ENCODE measurements around the gene IQGAP2. TPM values are rescaled to one million over a fixed set of nuclear protein-coding genes. Genes with fewer than 3 reads are reported as not detected.

IQGAP2 gene
- total RNA-seq, 1 experiment from 2014 or later = 0.59 TPM

- DNase-seq (ENCODE audit: low read depth, low spot score) = no peak
- no peaks in the 10 kb centered on the region for H3K36me3 ChIP-seq (ENCODE audit: control insufficient read depth, insufficient read depth, low read length)
- H3K4me3 ChIP-seq (ENCODE audit: low read depth in 2 of 2, low read length in 2 of 2) = no peak overlapping the region
- no peaks in the 10 kb centered on the region for H3K4me1 ChIP-seq (ENCODE audit: control insufficient read depth, insufficient read depth, low read length)
- BruUV-seq (replicated peaks) = no TSS peak
- H3K27ac ChIP-seq (ENCODE audit: low read length) = no peak overlapping the region
- in situ Hi-C loops (cut with HindIII; ENCODE audit: low pct_unique_long_range_greater_than_20kb, low sequenced_read_pairs) (no loop called here), intact Hi-C loops (cut with micrococcal nuclease; ENCODE audit: unreplicated experiment) (no loop called here)
- no peaks in the 10 kb centered on the region for H3K9me3 ChIP-seq (ENCODE audit: control insufficient read depth, insufficient read depth, low read depth, low read length)
- no peak for ATAC-seq
- POLR2A ChIA-PET = no interaction called here
- CTCF ChIA-PET = no interaction called here
- no peak for TF ChIP-seq SIN3A (IDR thresholded peaks at IDR 0.05; ENCODE audit: borderline replicate concordance, insufficient read depth, low read depth, low read length)
- TF ChIP-seq, protein P1, sequence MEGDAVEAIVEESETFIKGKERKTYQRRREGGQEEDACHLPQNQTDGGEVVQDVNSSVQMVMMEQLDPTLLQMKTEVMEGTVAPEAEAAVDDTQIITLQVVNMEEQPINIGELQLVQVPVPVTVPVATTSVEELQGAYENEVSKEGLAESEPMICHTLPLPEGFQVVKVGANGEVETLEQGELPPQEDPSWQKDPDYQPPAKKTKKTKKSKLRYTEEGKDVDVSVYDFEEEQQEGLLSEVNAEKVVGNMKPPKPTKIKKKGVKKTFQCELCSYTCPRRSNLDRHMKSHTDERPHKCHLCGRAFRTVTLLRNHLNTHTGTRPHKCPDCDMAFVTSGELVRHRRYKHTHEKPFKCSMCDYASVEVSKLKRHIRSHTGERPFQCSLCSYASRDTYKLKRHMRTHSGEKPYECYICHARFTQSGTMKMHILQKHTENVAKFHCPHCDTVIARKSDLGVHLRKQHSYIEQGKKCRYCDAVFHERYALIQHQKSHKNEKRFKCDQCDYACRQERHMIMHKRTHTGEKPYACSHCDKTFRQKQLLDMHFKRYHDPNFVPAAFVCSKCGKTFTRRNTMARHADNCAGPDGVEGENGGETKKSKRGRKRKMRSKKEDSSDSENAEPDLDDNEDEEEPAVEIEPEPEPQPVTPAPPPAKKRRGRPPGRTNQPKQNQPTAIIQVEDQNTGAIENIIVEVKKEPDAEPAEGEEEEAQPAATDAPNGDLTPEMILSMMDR (IDR thresholded peaks at IDR 0.05) = no peak
- TF ChIP-seq, protein P2, sequence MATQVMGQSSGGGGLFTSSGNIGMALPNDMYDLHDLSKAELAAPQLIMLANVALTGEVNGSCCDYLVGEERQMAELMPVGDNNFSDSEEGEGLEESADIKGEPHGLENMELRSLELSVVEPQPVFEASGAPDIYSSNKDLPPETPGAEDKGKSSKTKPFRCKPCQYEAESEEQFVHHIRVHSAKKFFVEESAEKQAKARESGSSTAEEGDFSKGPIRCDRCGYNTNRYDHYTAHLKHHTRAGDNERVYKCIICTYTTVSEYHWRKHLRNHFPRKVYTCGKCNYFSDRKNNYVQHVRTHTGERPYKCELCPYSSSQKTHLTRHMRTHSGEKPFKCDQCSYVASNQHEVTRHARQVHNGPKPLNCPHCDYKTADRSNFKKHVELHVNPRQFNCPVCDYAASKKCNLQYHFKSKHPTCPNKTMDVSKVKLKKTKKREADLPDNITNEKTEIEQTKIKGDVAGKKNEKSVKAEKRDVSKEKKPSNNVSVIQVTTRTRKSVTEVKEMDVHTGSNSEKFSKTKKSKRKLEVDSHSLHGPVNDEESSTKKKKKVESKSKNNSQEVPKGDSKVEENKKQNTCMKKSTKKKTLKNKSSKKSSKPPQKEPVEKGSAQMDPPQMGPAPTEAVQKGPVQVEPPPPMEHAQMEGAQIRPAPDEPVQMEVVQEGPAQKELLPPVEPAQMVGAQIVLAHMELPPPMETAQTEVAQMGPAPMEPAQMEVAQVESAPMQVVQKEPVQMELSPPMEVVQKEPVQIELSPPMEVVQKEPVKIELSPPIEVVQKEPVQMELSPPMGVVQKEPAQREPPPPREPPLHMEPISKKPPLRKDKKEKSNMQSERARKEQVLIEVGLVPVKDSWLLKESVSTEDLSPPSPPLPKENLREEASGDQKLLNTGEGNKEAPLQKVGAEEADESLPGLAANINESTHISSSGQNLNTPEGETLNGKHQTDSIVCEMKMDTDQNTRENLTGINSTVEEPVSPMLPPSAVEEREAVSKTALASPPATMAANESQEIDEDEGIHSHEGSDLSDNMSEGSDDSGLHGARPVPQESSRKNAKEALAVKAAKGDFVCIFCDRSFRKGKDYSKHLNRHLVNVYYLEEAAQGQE (IDR thresholded peaks at IDR 0.05; ENCODE audit: insufficient read depth in 1 of 2, low read depth in 2 of 2, low read length in 1 of 2) = no peak
- no peak for TF ChIP-seq TCF7L2 (IDR thresholded peaks at IDR 0.05; ENCODE audit: low read depth, low read length)
- TF ChIP-seq POLR2AphosphoS5 (IDR thresholded peaks at IDR 0.05; ENCODE audit: low read depth, low read length) = no peak
- peaks cover 2% of the 10 kb centered on the region; the same call in 1 of the 2 replicates for H3K27me3 ChIP-seq (ENCODE audit: control insufficient read depth, insufficient read depth, low read length)
Measured at GRCh38 chr5:76710991-76711390, 307.9 kb downstream of the IQGAP2 start.

GRCh38 chr5:76714751-76715485, 311.8 kb downstream of the IQGAP2 start:
- TF ChIP-seq, protein P2 (IDR thresholded peaks at IDR 0.05; ENCODE audit: insufficient read depth in 1 of 2, low read depth in 2 of 2, low read length in 1 of 2) = no peak
- TF ChIP-seq TCF7L2 (IDR thresholded peaks at IDR 0.05; ENCODE audit: low read depth, low read length) (no peak), POLR2AphosphoS5 (IDR thresholded peaks at IDR 0.05; ENCODE audit: low read depth, low read length) (no peak), SIN3A (IDR thresholded peaks at IDR 0.05; ENCODE audit: borderline replicate concordance, insufficient read depth, low read depth, low read length) (no peak)
- TF ChIP-seq, protein P1 (IDR thresholded peaks at IDR 0.05) = no peak
- no peak for DNase-seq (ENCODE audit: low read depth, low spot score)

More at GRCh38 chr5:76714751-76715485, 311.8 kb downstream of the IQGAP2 start:
- intact Hi-C loops (cut with micrococcal nuclease; ENCODE audit: unreplicated experiment) (loop anchor here (5.0 kb wide), 1 partner anchor 52 kb away; no protein-coding TSS in a partner anchor), in situ Hi-C loops (cut with HindIII; ENCODE audit: low pct_unique_long_range_greater_than_20kb, low sequenced_read_pairs) (no loop called here)
- Histone ChIP-seq H3K27ac (ENCODE audit: low read length) (peak overlapping the region; percentile 71), H3K4me3 (ENCODE audit: low read depth in 2 of 2, low read length in 2 of 2) (peak overlapping the region; percentile 83 to 91), H3K27me3 (ENCODE audit: control insufficient read depth, insufficient read depth, low read length) (peaks cover 2% of the 10 kb centered on the region; the same call in 1 of the 2 replicates), H3K36me3 (ENCODE audit: control insufficient read depth, insufficient read depth, low read length) (no peaks in the 10 kb centered on the region), H3K4me1 (ENCODE audit: control insufficient read depth, insufficient read depth, low read length) (peaks cover 12% of the 10 kb centered on the region; the same call in 1 of the 2 replicates), H3K9me3 (ENCODE audit: control insufficient read depth, insufficient read depth, low read depth, low read length) (no peaks in the 10 kb centered on the region)
- peak; percentile 8; the same call in 1 of the 2 replicates for ATAC-seq
- CTCF ChIA-PET = interaction anchor here (0.6 to 1.2 kb wide), 2 partner anchors 12 to 60 kb away, joined by 3 to 5 read pairs; no protein-coding TSS in a partner anchor
- POLR2A ChIA-PET = interaction anchor here (0.5 to 0.7 kb wide), 2 partner anchors 57 to 100 kb away, joined by 7 to 8 read pairs; no protein-coding TSS in a partner anchor
- no TSS peak for BruUV-seq (replicated peaks)
